ENCODE measurements around the gene EFHC2. TPM values are rescaled to one million over a fixed set of nuclear protein-coding genes. Genes with fewer than 3 reads are reported as not detected.

The EFHC2 gene
- total and polyA plus RNA-seq, 10 of the 15 experiments (the other 5 are each of a cell fraction or from before 2014, with no cell fraction given), result 0.56 TPM; not detected in 9

GRCh38 chrX:44310227-44310626, 33.2 kb downstream of the EFHC2 start (continued):
- TF ChIP-seq IRF4 (IDR thresholded peaks at IDR 0.05; ENCODE audit: low read depth, low read length) (no peak), IKZF2 (IDR thresholded peaks at IDR 0.05) (no peak), RFX5 (IDR thresholded peaks at IDR 0.05; ENCODE audit: low read depth, low read length) (no peak)

DNA sequence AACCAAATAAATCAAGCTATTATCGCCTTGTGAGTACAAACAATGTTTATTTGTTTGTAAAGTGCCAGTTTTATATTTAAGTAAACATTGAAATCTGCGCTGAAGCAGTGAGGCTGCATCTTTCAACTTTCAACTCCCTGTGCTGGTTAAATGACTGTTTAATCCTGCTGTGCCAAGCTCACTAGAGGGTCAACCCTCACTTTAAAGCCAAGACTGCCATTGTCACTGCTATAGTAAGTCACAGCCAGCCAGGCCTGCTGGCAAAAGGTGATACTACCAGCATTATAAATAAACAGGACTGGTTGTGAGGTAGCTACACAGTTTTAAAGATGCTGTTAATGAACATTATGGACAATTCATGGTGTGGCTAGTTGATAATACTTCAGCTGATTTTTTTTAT, 34.6 kb downstream of the EFHC2 start:
- CTCF ChIA-PET, result interaction anchor here (0.5 kb wide), 1 partner anchor 36 kb away, joined by 3 read pairs; no protein-coding TSS in a partner anchor
- H3K27me3 ChIP-seq (replicated peaks in 1 of 2; ENCODE audit: control insufficient read depth in 2 of 2, insufficient read depth in 2 of 2, low read length in 1 of 2), result no peaks in the 10 kb centered on the region
- WGBS (ENCODE audit: insufficient coverage, insufficient replicate concordance, low lambda C conversion rate, missing lambda C conversion rate), result 30% methylated on average over 2 of the region's 2 CpGs
- SMC1A ChIA-PET (ENCODE audit: uncharacterized antibody, unreplicated experiment), result no interaction called here
- no peaks in the 10 kb centered on the region for H4K20me1 ChIP-seq (ENCODE audit: control insufficient read depth, insufficient read depth)
- no peak for FAIRE-seq
- no TSS peak for BruUV-seq (replicated peaks)
- POLR2A ChIA-PET, result no interaction called here
- H3K27ac ChIP-seq (ENCODE audit: control insufficient read depth, insufficient read depth), result no peak overlapping the region
- H2AFZ ChIP-seq (ENCODE audit: control insufficient read depth, low read depth, low read length), result no peak overlapping the region
- TF ChIP-seq MTA2 (IDR thresholded peaks at IDR 0.05; ENCODE audit: low read depth) (no peak), JUNB (IDR thresholded peaks at IDR 0.05) (no peak), HCFC1 (IDR thresholded peaks at IDR 0.05; ENCODE audit: low read length) (no peak)
- in situ Hi-C loops (cut with MboI) (no loop called here), intact Hi-C loops (cut with micrococcal nuclease; ENCODE audit: unreplicated experiment) (no loop called here)
- no peak for DNase-seq (ENCODE audit: low read depth, low spot score)
- H3K4me2 ChIP-seq (ENCODE audit: control insufficient read depth, insufficient read depth), result no peak overlapping the region
- H3K9ac ChIP-seq (ENCODE audit: control insufficient read depth, insufficient read depth, low read length), result no peak overlapping the region
- H3K4me3 ChIP-seq, result no peak overlapping the region
- no peaks in the 10 kb centered on the region for H3K9me3 ChIP-seq (replicated peaks; ENCODE audit: control insufficient read depth, insufficient read depth, low read length)
- no peaks in the 10 kb centered on the region for H3K36me3 ChIP-seq (ENCODE audit: control insufficient read depth in 2 of 2, insufficient read depth in 2 of 2, low read length in 1 of 2)
- no peaks in the 10 kb centered on the region for H3K79me2 ChIP-seq (ENCODE audit: control insufficient read depth, insufficient read depth, low read length)
- ATAC-seq, result no peak
- no peaks in the 10 kb centered on the region for H3K4me1 ChIP-seq (ENCODE audit: control insufficient read depth, insufficient read depth, low read length)
- RAD21 ChIA-PET (ENCODE audit: unreplicated experiment), result no interaction called here

GRCh38 chrX:44306356-44306755, 37.1 kb downstream of the EFHC2 start:
- DNase-seq (ENCODE audit: low read depth, low spot score), result no peak
- CTCF ChIA-PET, result no interaction called here
- BruUV-seq (replicated peaks), result no TSS peak
- Histone ChIP-seq H3K36me3 (ENCODE audit: control insufficient read depth in 2 of 2, insufficient read depth in 2 of 2, low read length in 1 of 2) (no peaks in the 10 kb centered on the region), H2AFZ (ENCODE audit: control insufficient read depth, low read depth, low read length) (no peak overlapping the region), H3K4me2 (ENCODE audit: control insufficient read depth, insufficient read depth) (no peak overlapping the region), H3K27ac (ENCODE audit: control insufficient read depth, insufficient read depth) (no peak overlapping the region), H3K4me1 (ENCODE audit: control insufficient read depth, insufficient read depth, low read length) (no peaks in the 10 kb centered on the region), H3K4me3 (no peak overlapping the region), H4K20me1 (ENCODE audit: control insufficient read depth, insufficient read depth) (no peaks in the 10 kb centered on the region), H3K27me3 (replicated peaks in 1 of 2; ENCODE audit: control insufficient read depth in 2 of 2, insufficient read depth in 2 of 2, low read length in 1 of 2) (no peaks in the 10 kb centered on the region), H3K9ac (ENCODE audit: control insufficient read depth, insufficient read depth, low read length) (no peak overlapping the region), H3K79me2 (ENCODE audit: control insufficient read depth, insufficient read depth, low read length) (no peaks in the 10 kb centered on the region), H3K9me3 (replicated peaks; ENCODE audit: control insufficient read depth, insufficient read depth, low read length) (no peaks in the 10 kb centered on the region)
- WGBS (ENCODE audit: insufficient coverage, insufficient replicate concordance, low lambda C conversion rate, missing lambda C conversion rate), result 53% methylated on average over 5 of the region's 5 CpGs
- POLR2A ChIA-PET, result no interaction called here
- FAIRE-seq, result no peak
- SMC1A ChIA-PET (ENCODE audit: uncharacterized antibody, unreplicated experiment), result no interaction called here
- intact Hi-C loops (cut with micrococcal nuclease; ENCODE audit: unreplicated experiment), result no loop called here
- RAD21 ChIA-PET (ENCODE audit: unreplicated experiment), result no interaction called here
- in situ Hi-C loops (cut with MboI), result no loop called here
- ATAC-seq, result no peak
- TF ChIP-seq TCF7 (IDR thresholded peaks at IDR 0.05; ENCODE audit: borderline replicate concordance) (no peak), NR2C2 (IDR thresholded peaks at IDR 0.05; ENCODE audit: borderline replicate concordance, control insufficient read depth, insufficient read length, low read depth) (no peak), BCL11A (IDR thresholded peaks at IDR 0.05; ENCODE audit: low read depth, low read length) (no peak), ETV6 (conservative IDR thresholded peaks at IDR 0.05 in 1 of 2, IDR thresholded peaks at IDR 0.05 in 1 of 2; ENCODE audit: borderline replicate concordance in 1 of 2, low read depth in 1 of 2) (no peak), SUPT20H (IDR thresholded peaks at IDR 0.05; ENCODE audit: borderline replicate concordance, control insufficient read depth, low read depth, low read length) (no peak), CHD1 (IDR thresholded peaks at IDR 0.05; ENCODE audit: low read depth, low read length) (no peak), RUNX3 (IDR thresholded peaks at IDR 0.05; ENCODE audit: low read length) (no peak), RFX5 (IDR thresholded peaks at IDR 0.05; ENCODE audit: low read depth, low read length) (no peak), HCFC1 (IDR thresholded peaks at IDR 0.05; ENCODE audit: low read length) (no peak), CHD4 (IDR thresholded peaks at IDR 0.05) (no peak)
- TF ChIP-seq, protein P1, sequence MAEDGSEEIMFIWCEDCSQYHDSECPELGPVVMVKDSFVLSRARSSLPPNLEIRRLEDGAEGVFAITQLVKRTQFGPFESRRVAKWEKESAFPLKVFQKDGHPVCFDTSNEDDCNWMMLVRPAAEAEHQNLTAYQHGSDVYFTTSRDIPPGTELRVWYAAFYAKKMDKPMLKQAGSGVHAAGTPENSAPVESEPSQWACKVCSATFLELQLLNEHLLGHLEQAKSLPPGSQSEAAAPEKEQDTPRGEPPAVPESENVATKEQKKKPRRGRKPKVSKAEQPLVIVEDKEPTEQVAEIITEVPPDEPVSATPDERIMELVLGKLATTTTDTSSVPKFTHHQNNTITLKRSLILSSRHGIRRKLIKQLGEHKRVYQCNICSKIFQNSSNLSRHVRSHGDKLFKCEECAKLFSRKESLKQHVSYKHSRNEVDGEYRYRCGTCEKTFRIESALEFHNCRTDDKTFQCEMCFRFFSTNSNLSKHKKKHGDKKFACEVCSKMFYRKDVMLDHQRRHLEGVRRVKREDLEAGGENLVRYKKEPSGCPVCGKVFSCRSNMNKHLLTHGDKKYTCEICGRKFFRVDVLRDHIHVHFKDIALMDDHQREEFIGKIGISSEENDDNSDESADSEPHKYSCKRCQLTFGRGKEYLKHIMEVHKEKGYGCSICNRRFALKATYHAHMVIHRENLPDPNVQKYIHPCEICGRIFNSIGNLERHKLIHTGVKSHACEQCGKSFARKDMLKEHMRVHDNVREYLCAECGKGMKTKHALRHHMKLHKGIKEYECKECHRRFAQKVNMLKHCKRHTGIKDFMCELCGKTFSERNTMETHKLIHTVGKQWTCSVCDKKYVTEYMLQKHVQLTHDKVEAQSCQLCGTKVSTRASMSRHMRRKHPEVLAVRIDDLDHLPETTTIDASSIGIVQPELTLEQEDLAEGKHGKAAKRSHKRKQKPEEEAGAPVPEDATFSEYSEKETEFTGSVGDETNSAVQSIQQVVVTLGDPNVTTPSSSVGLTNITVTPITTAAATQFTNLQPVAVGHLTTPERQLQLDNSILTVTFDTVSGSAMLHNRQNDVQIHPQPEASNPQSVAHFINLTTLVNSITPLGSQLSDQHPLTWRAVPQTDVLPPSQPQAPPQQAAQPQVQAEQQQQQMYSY (CRISPR knock-in tag; IDR thresholded peaks at IDR 0.05), result no peak

All from GM12878 (cell line).